Liver (tissue), 9 donors: ENCODE results near the gene MAP3K15. TPM values are rescaled to one million over a fixed set of nuclear protein-coding genes. Genes with fewer than 3 reads are reported as not detected.

Source experiments
- DNase-seq: peaks from one replicate; pipeline ENCODE4 v3.0.0-alpha.2; 2017; ENCODE audit warnings: low spot score
- H3K27ac ChIP-seq, 2 donors: one replicate each; pipeline ENCODE4 v1.7.0; 2013; ENCODE audit warnings: inconsistent platforms in 2 of 2, low read length in 2 of 2, control low read depth in 1 of 2, low read depth in 1 of 2, mild to moderate bottlenecking in 1 of 2
- H3K27me3 ChIP-seq, 4 donors: one replicate each; pipeline versions ENCODE4 v1.6.1 to v1.7.0; 2013; ENCODE audit warnings: low read length in 3 of 4, inconsistent platforms in 1 of 4, mild to moderate bottlenecking in 1 of 4, moderate library complexity in 1 of 4; ENCODE audit not compliant: control insufficient read depth in 4 of 4, insufficient read depth in 4 of 4
- H3K36me3 ChIP-seq, 4 donors: one replicate each; pipeline versions ENCODE4 v1.6.1 to v1.7.0; 2013; ENCODE audit warnings: low read length in 3 of 4, mild to moderate bottlenecking in 3 of 4, low read depth in 1 of 4, moderate library complexity in 1 of 4; ENCODE audit not compliant: control insufficient read depth in 4 of 4, insufficient read depth in 3 of 4
- H3K4me1 ChIP-seq, 4 donors: one replicate each; pipeline versions ENCODE4 v1.6.1 to v1.7.0; 2013; ENCODE audit warnings: low read length in 3 of 4, mild to moderate bottlenecking in 3 of 4, moderate library complexity in 1 of 4; ENCODE audit not compliant: control insufficient read depth in 4 of 4, insufficient read depth in 4 of 4
- H3K4me3 ChIP-seq, 3 donors: one replicate each; pipeline versions ENCODE4 v1.6.1 to v1.7.0; 2013; ENCODE audit warnings: low read length in 3 of 3, control low read depth in 1 of 3, low read depth in 1 of 3, mild to moderate bottlenecking in 1 of 3
- H3K9ac ChIP-seq, 2 donors: one replicate each; pipeline ENCODE4 v1.7.0; 2013; ENCODE audit warnings: low read length in 2 of 2, mild to moderate bottlenecking in 2 of 2, moderate library complexity in 2 of 2, control low read depth in 1 of 2, low read depth in 1 of 2
- H3K9me3 ChIP-seq, 4 donors: one replicate each; pipeline versions ENCODE4 v1.6.1 to v1.7.0; 2013; ENCODE audit warnings: low read length in 3 of 4; ENCODE audit not compliant: control insufficient read depth in 4 of 4
- ATF3 ChIP-seq: IDR thresholded peaks from 2 replicates; pipeline ENCODE4 v1.6.1; 2016; ENCODE audit warnings: antibody characterized with exemption
- CTCF ChIP-seq: fragments of 150-350 bp; IDR thresholded peaks from 2 replicates; pipeline ENCODE4 v1.5.1; 2017; ENCODE audit warnings: improper control_type of control experiment, low read depth, low read length; ENCODE audit not compliant: missing input control
- EGR1 ChIP-seq, 2 donors: IDR thresholded peaks; 2 replicates each; pipeline ENCODE4 v1.6.1; 2016 to 2018; ENCODE audit warnings: antibody characterized with exemption in 2 of 2, low read depth in 2 of 2
- FOXA1 ChIP-seq: IDR thresholded peaks from 2 replicates; pipeline ENCODE4 v1.6.1; 2016; ENCODE audit warnings: antibody characterized with exemption
- FOXA2 ChIP-seq: IDR thresholded peaks from 2 replicates; pipeline ENCODE4 v1.6.1; 2016; ENCODE audit warnings: antibody characterized with exemption
- HNF4A ChIP-seq, 2 donors: conservative IDR thresholded peaks; 2 replicates each; pipeline ENCODE4 v1.6.1; 2016; ENCODE audit warnings: antibody characterized with exemption in 2 of 2, mild to moderate bottlenecking in 2 of 2
- HNF4G ChIP-seq: IDR thresholded peaks from 2 replicates; pipeline ENCODE4 v1.6.1; 2016; ENCODE audit warnings: antibody characterized with exemption
- JUND ChIP-seq, 2 donors: IDR thresholded peaks; 2 replicates each; pipeline ENCODE4 v1.6.1; 2016; ENCODE audit warnings: antibody characterized with exemption in 2 of 2
- MAX ChIP-seq: IDR thresholded peaks from 2 replicates; pipeline ENCODE4 v1.6.1; 2016; ENCODE audit warnings: antibody characterized with exemption
- NR2F2 ChIP-seq: IDR thresholded peaks from 2 replicates; pipeline ENCODE4 v1.6.1; 2016; ENCODE audit warnings: antibody characterized with exemption
- RAD21 ChIP-seq, 2 donors: IDR thresholded peaks; 2 replicates each; pipeline ENCODE4 v1.6.1; 2016; ENCODE audit warnings: antibody characterized with exemption in 2 of 2, mild to moderate bottlenecking in 2 of 2
- REST ChIP-seq: IDR thresholded peaks from 2 replicates; pipeline ENCODE4 v1.6.1; 2016; ENCODE audit warnings: antibody characterized with exemption, mild to moderate bottlenecking
- RXRA ChIP-seq, 2 donors: IDR thresholded peaks; 2 replicates each; pipeline ENCODE4 v1.6.1; 2017 to 2018; ENCODE audit warnings: antibody characterized with exemption in 2 of 2, mild to moderate bottlenecking in 1 of 2
- SP1 ChIP-seq: IDR thresholded peaks from 2 replicates; pipeline ENCODE4 v1.6.1; 2018; ENCODE audit warnings: antibody characterized with exemption, mild to moderate bottlenecking
- TAF1 ChIP-seq: conservative IDR thresholded peaks from 2 replicates; pipeline ENCODE4 v1.6.1; 2016; ENCODE audit warnings: antibody characterized with exemption, mild to moderate bottlenecking
- YY1 ChIP-seq: IDR thresholded peaks from 2 replicates; pipeline ENCODE4 v1.6.1; 2016; ENCODE audit warnings: antibody characterized with exemption, mild to moderate bottlenecking
- ZBTB33 ChIP-seq: IDR thresholded peaks from 2 replicates; pipeline ENCODE4 v1.6.1; 2016; ENCODE audit warnings: antibody characterized with exemption
- WGBS: extraction: QIAGEN DNeasy Blood & Tissue Kit; methylation state at CpG from one replicate; pipeline ENCODE4 v1.1.7; 2013; 5-methylcytosine and 5-hydroxymethylcytosine counted together
- polyA plus RNA-seq, 2 donors: library from polyadenylated mRNA; stranded (reverse) in 1 of 2; unstranded in 1 of 2; fragments of 200-250 nt in 1 of 2; fragments of >200 nt in 1 of 2; fragmentation: Nextera tagmentation in 1 of 2; extraction: Ambion mirVana in 1 of 2; gene quantifications; one replicate each; pipeline versions ENCODE4 v1.2.1 to v1.2.3, GENCODE V29; 2013 to 2015
- total RNA-seq, 2 donors: library from RNA; depleted of rRNA; stranded (reverse); fragments of >200 nt; gene quantifications; one replicate each; pipeline ENCODE4 v1.2.3, GENCODE V29; 2014
- donor health status: healthy.
- donor health status: healthy.
- donor health status: healthy.
- donor health status: healthy.
- donor health status: healthy.

Gene MAP3K15
- total and polyA plus RNA-seq, 4 donors: 0.09 to 0.28 TPM; not detected in 2

GRCh38 chrX:19564606-19565005, 49.3 kb upstream of the MAP3K15 start:
- no peak for DNase-seq
- Histone ChIP-seq H3K9ac (no peak overlapping the region), H3K9me3 (no peaks in the 10 kb centered on the region), H3K4me3 (no peak overlapping the region), H3K36me3 (no peaks in the 10 kb centered on the region), H3K27ac (no peak overlapping the region), H3K27me3 (no peaks in the 10 kb centered on the region), H3K4me1 (peaks cover 0 to 2% (median 0%) of the 10 kb centered on the region in 4 donors)
- no peak for TF ChIP-seq FOXA1
- TF ChIP-seq CTCF: no peak
- no peak for TF ChIP-seq MAX
- no peak for TF ChIP-seq TAF1
- TF ChIP-seq HNF4A (conservative IDR thresholded peaks at IDR 0.05): no peak
- no peak for TF ChIP-seq EGR1 (IDR thresholded peaks at IDR 0.05; ENCODE audit: low read depth in 2 of 2)
- no peak for TF ChIP-seq HNF4G
- TF ChIP-seq FOXA2: no peak
- no peak for TF ChIP-seq REST
- 59% methylated on average over 1 of the region's 1 CpG for WGBS

GRCh38 chrX:19563746-19564145, 48.4 kb upstream of the MAP3K15 start:
- Histone ChIP-seq H3K27me3 (no peaks in the 10 kb centered on the region), H3K9ac (no peak overlapping the region), H3K4me1 (peaks cover 0 to 2% (median 0%) of the 10 kb centered on the region in 4 donors), H3K27ac (no peak overlapping the region), H3K9me3 (no peaks in the 10 kb centered on the region), H3K4me3 (no peak overlapping the region), H3K36me3 (no peaks in the 10 kb centered on the region)
- TF ChIP-seq RXRA (IDR thresholded peaks at IDR 0.05) (no peak), ZBTB33 (no peak), YY1 (no peak), FOXA2 (no peak), TAF1 (no peak), RAD21 (IDR thresholded peaks at IDR 0.05) (no peak), HNF4A (conservative IDR thresholded peaks at IDR 0.05) (no peak), CTCF (no peak), JUND (IDR thresholded peaks at IDR 0.05) (no peak), ATF3 (no peak), NR2F2 (no peak), REST (no peak), SP1 (no peak), EGR1 (IDR thresholded peaks at IDR 0.05; ENCODE audit: low read depth in 2 of 2) (no peak)
- no peak for DNase-seq
- WGBS: 90% methylated on average over 6 of the region's 6 CpGs
